Large intestine (tissue), 3 donors: ENCODE results near the gene LIFR. TPM values are rescaled to one million over a fixed set of nuclear protein-coding genes. Genes with fewer than 3 reads are reported as not detected.

Experiments
- DNase-seq, 2 donors: peaks; one replicate each; pipeline versions ENCODE4 v3.0.0 to v3.0.0-alpha.2; 2013
- H3K27ac ChIP-seq: one replicate; pipeline ENCODE4 v1.5.1; 2013; ENCODE audit warnings: low read length
- H3K27me3 ChIP-seq: 2 replicates; pipeline ENCODE4 v1.6.1; 2013; ENCODE audit warnings: low read length; ENCODE audit not compliant: control insufficient read depth, insufficient read depth
- H3K36me3 ChIP-seq: 2 replicates; pipeline ENCODE4 v1.6.1; 2013; ENCODE audit warnings: low read length; ENCODE audit not compliant: control insufficient read depth, insufficient read depth
- H3K4me1 ChIP-seq: one replicate; pipeline ENCODE4 v1.6.1; 2013; ENCODE audit warnings: low read length; ENCODE audit not compliant: control insufficient read depth, insufficient read depth
- H3K4me3 ChIP-seq: one replicate; pipeline ENCODE4 v1.5.1; 2013; ENCODE audit warnings: low read length
- H3K9me3 ChIP-seq: one replicate; pipeline ENCODE4 v1.6.1; 2013; ENCODE audit warnings: mild to moderate bottlenecking, low read depth, low read length, moderate library complexity; ENCODE audit not compliant: control insufficient read depth
- WGBS: methylation state at CpG from one replicate; pipeline ENCODE4 v1.1.5; 2013; ENCODE audit warnings: low lambda C conversion rate; ENCODE audit not compliant: insufficient coverage; 5-methylcytosine and 5-hydroxymethylcytosine counted together
- polyA plus RNA-seq: library from polyadenylated mRNA; unstranded; fragments of 120-200 nt; gene quantifications from one replicate; pipeline ENCODE4 v1.2.1, GENCODE V29; 2013

The LIFR gene
- polyA plus RNA-seq, 1 donor = 23.8 TPM

- no peak overlapping the region for H3K4me3 ChIP-seq
- peaks cover 48% of the 10 kb centered on the region for H3K27me3 ChIP-seq
- no peak overlapping the region for H3K27ac ChIP-seq
- H3K4me1 ChIP-seq = no peaks in the 10 kb centered on the region
- no peaks in the 10 kb centered on the region for H3K9me3 ChIP-seq
- DNase-seq = no peak
- 100% methylated on average over 2 of the region's 8 CpGs for WGBS
- no peaks in the 10 kb centered on the region for H3K36me3 ChIP-seq
Measured at GRCh38 chr5:38455796-38456330, 100.6 kb downstream of the LIFR start.

DNA sequence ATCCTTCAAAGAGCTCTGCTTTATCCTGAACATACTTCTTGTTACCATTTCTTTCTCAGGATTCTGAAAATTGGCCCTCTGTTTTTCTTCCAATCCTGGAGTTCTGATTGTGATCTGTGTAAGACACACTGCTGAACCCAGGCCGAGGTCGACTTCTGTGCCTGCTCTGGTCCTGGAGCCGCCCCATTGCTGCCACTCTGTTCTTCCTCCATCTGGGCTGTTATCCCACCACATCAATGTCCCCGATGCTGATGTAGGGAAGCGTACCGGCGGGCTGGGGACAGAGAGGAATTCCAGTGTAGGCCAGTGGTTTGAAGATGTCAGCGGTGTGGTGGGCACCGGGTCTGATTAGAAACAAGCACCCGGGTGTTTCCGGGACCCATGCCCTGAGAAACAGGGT lies 102.5 kb downstream of the LIFR start:
- Histone ChIP-seq H3K36me3 (no peaks in the 10 kb centered on the region), H3K4me1 (no peaks in the 10 kb centered on the region), H3K9me3 (no peaks in the 10 kb centered on the region), H3K27me3 (peaks cover 47% of the 10 kb centered on the region), H3K4me3 (no peak overlapping the region), H3K27ac (no peak overlapping the region)
- no CpG with 5 or more reads among the region's 11 CpGs for WGBS
- no peak for DNase-seq

DNA sequence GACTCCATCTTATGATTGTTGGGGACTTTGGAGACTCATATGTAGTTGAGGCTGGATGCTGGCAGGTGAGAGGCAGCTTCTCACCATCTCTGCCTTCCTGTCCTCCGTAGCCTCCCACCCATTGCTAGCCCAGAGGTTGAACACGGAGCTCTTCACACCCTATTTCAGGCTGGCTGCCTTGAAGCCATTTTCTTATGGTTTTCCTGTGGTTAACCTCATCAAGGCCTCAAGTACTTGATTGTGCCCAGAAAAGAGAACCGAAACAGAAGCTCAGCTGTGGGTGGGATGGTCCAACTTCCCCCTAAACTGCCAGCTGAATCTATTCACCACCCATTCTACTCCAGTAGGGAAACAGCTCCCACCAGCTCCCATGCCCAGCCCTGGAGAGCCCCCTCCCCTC lies 102.9 kb downstream of the LIFR start:
- 80% methylated on average over 1 of the region's 3 CpGs for WGBS
- no peak for DNase-seq

DNA sequence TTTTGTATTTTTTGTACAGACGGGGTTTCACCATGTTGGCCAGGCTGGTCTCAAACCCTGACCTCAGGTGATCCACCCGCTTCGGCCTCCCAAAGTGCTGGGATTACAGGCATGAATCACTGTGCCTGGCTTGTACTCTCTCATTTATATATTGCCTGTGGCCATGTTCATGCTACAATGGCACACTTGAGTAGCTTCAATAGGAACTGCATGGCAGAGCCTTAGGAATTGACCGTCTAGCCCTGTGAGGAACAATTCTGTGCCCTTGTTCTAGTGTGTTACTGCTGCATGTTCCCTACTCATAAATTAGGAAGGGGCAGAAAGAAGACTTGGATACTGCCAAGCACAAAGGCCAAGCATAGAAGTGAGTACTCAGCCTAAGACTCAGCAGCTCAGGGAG lies 104.2 kb downstream of the LIFR start:
- Histone ChIP-seq H3K36me3 (no peaks in the 10 kb centered on the region), H3K27me3 (peaks cover 40% of the 10 kb centered on the region), H3K4me1 (no peaks in the 10 kb centered on the region), H3K4me3 (no peak overlapping the region), H3K27ac (no peak overlapping the region), H3K9me3 (no peaks in the 10 kb centered on the region)
- no peak for DNase-seq
- WGBS = no CpG with 5 or more reads among the region's 4 CpGs

More for the DNA sequence above, 102.9 kb downstream of the LIFR start:
- no peaks in the 10 kb centered on the region for H3K4me1 ChIP-seq
- no peaks in the 10 kb centered on the region for H3K36me3 ChIP-seq
- H3K4me3 ChIP-seq = no peak overlapping the region
- H3K9me3 ChIP-seq = no peaks in the 10 kb centered on the region
- H3K27me3 ChIP-seq = peaks cover 47% of the 10 kb centered on the region
- no peak overlapping the region for H3K27ac ChIP-seq

- Histone ChIP-seq H3K4me3 (no peak overlapping the region), H3K9me3 (no peaks in the 10 kb centered on the region), H3K4me1 (no peaks in the 10 kb centered on the region), H3K27ac (no peak overlapping the region), H3K27me3 (peaks cover 32% of the 10 kb centered on the region), H3K36me3 (no peaks in the 10 kb centered on the region)
- DNase-seq = no peak
- WGBS = no CpG with 5 or more reads among the region's 9 CpGs
Measured at GRCh38 chr5:38451074-38451725, 105.2 kb downstream of the LIFR start.

DNA sequence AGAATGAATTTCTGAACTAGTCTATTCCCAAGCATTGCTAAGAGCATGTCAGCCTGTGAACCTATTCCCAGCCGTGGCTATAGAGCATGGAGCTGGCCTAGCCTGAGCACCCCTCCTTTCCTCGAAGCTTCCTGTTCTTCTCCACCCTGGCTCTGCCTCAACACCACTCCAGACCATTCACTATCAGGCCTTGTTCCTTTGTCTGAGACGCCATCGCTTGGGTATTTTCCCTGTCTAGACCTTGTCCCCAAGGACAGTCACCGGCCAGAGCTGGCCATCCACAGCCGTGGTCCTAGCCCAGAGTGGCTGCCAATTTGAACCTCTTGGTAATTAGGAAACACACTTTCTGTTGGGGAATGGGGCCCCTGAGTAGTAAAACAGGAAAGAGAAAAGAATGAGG lies 105.8 kb downstream of the LIFR start:
- Histone ChIP-seq H3K4me1 (no peaks in the 10 kb centered on the region), H3K27ac (no peak overlapping the region), H3K36me3 (no peaks in the 10 kb centered on the region), H3K4me3 (no peak overlapping the region), H3K27me3 (peaks cover 27% of the 10 kb centered on the region), H3K9me3 (no peaks in the 10 kb centered on the region)
- no CpG with 5 or more reads among the region's 6 CpGs for WGBS
- no peak for DNase-seq

GRCh38 chr5:38448568-38449350 lies 107.7 kb downstream of the LIFR start:
- WGBS = no CpG with 5 or more reads among the region's 9 CpGs
- Histone ChIP-seq H3K36me3 (no peaks in the 10 kb centered on the region), H3K27ac (no peak overlapping the region)

DNA sequence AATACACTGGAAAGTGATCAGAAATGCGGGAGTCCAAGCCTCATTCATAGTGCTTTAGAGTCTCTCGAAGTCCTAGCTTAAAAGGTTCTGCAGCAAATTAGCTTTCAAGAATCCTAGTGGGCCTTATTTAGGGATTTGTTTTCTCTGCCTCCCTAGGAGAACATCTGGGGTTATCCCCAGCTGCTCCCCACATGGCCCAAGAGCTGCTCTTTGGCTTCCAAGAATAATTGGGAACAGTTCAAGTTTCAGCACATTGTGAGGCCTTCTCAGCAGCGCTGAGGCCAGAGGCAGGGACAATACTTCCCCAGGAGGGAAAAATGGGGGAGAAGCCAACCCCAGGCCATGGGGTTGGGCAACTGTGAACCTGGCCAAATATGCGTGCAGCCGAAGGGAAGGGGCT lies 108.7 kb downstream of the LIFR start:
- no CpG with 5 or more reads among the region's 5 CpGs for WGBS
- no peaks in the 10 kb centered on the region for H3K9me3 ChIP-seq
- no peaks in the 10 kb centered on the region for H3K4me1 ChIP-seq
- H3K4me3 ChIP-seq = no peak overlapping the region
- H3K27ac ChIP-seq = no peak overlapping the region
- peaks cover 15% of the 10 kb centered on the region for H3K27me3 ChIP-seq
- no peaks in the 10 kb centered on the region for H3K36me3 ChIP-seq
- DNase-seq = no peak

More at GRCh38 chr5:38448568-38449350, 107.7 kb downstream of the LIFR start:
- H3K4me1 ChIP-seq = no peaks in the 10 kb centered on the region
- no peaks in the 10 kb centered on the region for H3K9me3 ChIP-seq
- peaks cover 17% of the 10 kb centered on the region for H3K27me3 ChIP-seq
- H3K4me3 ChIP-seq = no peak overlapping the region
- no peak for DNase-seq

GRCh38 chr5:38447056-38447455 lies 109.4 kb downstream of the LIFR start:
- H3K36me3 ChIP-seq = no peaks in the 10 kb centered on the region
- H3K9me3 ChIP-seq = no peaks in the 10 kb centered on the region
- no peaks in the 10 kb centered on the region for H3K4me1 ChIP-seq
- H3K4me3 ChIP-seq = no peak overlapping the region
- H3K27ac ChIP-seq = no peak overlapping the region
- no CpG with 5 or more reads among the region's 2 CpGs for WGBS
- no peak for DNase-seq
- peaks cover 11% of the 10 kb centered on the region for H3K27me3 ChIP-seq

DNA sequence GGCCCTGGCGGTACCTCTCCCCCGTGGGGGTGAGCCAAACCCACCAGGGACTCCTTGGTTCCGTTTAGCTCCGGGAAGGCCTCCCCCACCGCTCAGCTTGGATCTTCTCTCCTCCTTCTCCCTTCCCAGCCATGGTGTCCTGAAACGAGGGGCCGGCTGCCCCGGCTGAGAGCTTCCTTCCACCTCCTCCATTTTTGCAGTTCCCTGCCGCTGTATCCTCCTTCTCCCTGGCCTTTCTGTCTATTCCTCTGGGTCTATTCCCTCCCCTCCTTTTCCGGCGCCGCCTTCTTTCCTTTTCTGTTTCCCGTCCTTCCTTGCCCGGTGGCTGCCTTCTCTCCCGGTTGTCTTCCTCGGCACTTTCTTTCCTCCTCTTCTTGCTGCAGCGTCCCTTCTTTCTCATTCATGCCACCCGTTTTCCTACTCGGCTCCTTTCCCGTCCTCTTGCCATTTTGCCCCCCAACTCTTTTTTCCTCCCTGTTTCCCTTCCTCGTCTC lies 110.4 kb downstream of the LIFR start:
- DNase-seq = no peak
- Histone ChIP-seq H3K27ac (no peak overlapping the region), H3K36me3 (no peaks in the 10 kb centered on the region), H3K4me1 (no peaks in the 10 kb centered on the region), H3K9me3 (no peaks in the 10 kb centered on the region), H3K27me3 (peaks cover 12% of the 10 kb centered on the region), H3K4me3 (no peak overlapping the region)
- WGBS = 92% methylated on average over 17 of the region's 21 CpGs
